GM23338 (cell line): ENCODE data around the gene U2AF1L4. TPM values are rescaled to one million over a fixed set of nuclear protein-coding genes. Genes with fewer than 3 reads are reported as not detected.

Source experiments
- ATAC-seq: fragments of 200-7000 bp; cut with Tn5 transposase; 3 replicates; pipeline ENCODE4 v1.9.1; 2020
- DNase-seq: peaks from one replicate; pipeline ENCODE4 v3.0.0-alpha.2; 2015; ENCODE audit warnings: low spot score
- H2AFZ ChIP-seq: fragments of 200-600 bp; sonication (generic); 2 replicates; pipeline ENCODE4 v1.8.0; 2016; ENCODE audit warnings: antibody characterized with exemption, mild to moderate bottlenecking, moderate library complexity
- H3F3A ChIP-seq: fragments of 200-600 bp; sonication (generic); replicated peaks from 2 replicates; pipeline ENCODE4 v1.8.0; 2017; ENCODE audit warnings: antibody characterized with exemption, mixed run types, low read depth
- H3K27ac ChIP-seq: fragments of 200-600 bp; sonication (generic); 2 replicates; pipeline ENCODE4 v1.6.1; 2016; ENCODE audit warnings: low read depth
- H3K27me3 ChIP-seq: fragments of 200-600 bp; sonication (generic); 2 replicates; pipeline ENCODE4 v1.8.0; 2016; ENCODE audit warnings: mild to moderate bottlenecking, mixed run types, moderate library complexity; ENCODE audit not compliant: insufficient read depth
- H3K36me3 ChIP-seq: fragments of 200-600 bp; sonication (generic); 2 replicates; pipeline ENCODE4 v1.8.0; 2016; ENCODE audit warnings: mild to moderate bottlenecking; ENCODE audit not compliant: insufficient read depth
- H3K4me1 ChIP-seq: fragments of 200-600 bp; sonication (generic); 2 replicates; pipeline ENCODE4 v1.8.0; 2016; ENCODE audit warnings: mild to moderate bottlenecking, moderate library complexity; ENCODE audit not compliant: insufficient read depth
- H3K4me2 ChIP-seq: fragments of 200-600 bp; sonication (generic); 2 replicates; pipeline ENCODE4 v1.7.1; 2017; ENCODE audit warnings: mixed run types
- H3K4me3 ChIP-seq: fragments of 200-600 bp; sonication (generic); 2 replicates; pipeline ENCODE4 v1.6.1; 2016; ENCODE audit warnings: mixed run types
- H3K79me2 ChIP-seq: fragments of 200-600 bp; sonication (generic); replicated peaks from 2 replicates; pipeline ENCODE4 v1.8.0; 2017; ENCODE audit warnings: mild to moderate bottlenecking; ENCODE audit not compliant: insufficient read depth
- H3K9me2 ChIP-seq: fragments of 200-600 bp; sonication (generic); 2 replicates; pipeline ENCODE4 v1.8.0; 2017; ENCODE audit not compliant: insufficient read depth
- H4K20me1 ChIP-seq: fragments of 200-600 bp; sonication (generic); replicated peaks from 2 replicates; pipeline ENCODE4 v1.8.0; 2017; ENCODE audit warnings: mild to moderate bottlenecking; ENCODE audit not compliant: insufficient read depth
- H3K27ac Mint-ChIP-seq: 2 replicates; pipeline ENCODE4 v1.8.0; 2020; ENCODE audit warnings: inconsistent platforms, mild to moderate bottlenecking, moderate library complexity, mixed read lengths
- H3K27me3 Mint-ChIP-seq: 3 replicates; pipeline ENCODE4 v1.8.0; 2022; ENCODE audit warnings: low read depth, mild to moderate bottlenecking, moderate library complexity, mixed read lengths, inconsistent platforms; ENCODE audit not compliant: insufficient read depth, poor library complexity
- H3K36me3 Mint-ChIP-seq: 3 replicates; pipeline ENCODE4 v1.8.0; 2021; ENCODE audit warnings: low read depth, mild to moderate bottlenecking, inconsistent platforms, moderate library complexity, mixed read lengths
- H3K4me1 Mint-ChIP-seq: 3 replicates; pipeline ENCODE4 v1.8.0; 2020; ENCODE audit warnings: mild to moderate bottlenecking, inconsistent platforms, mixed read lengths
- H3K4me3 Mint-ChIP-seq: 3 replicates; pipeline ENCODE4 v1.8.0; 2021; ENCODE audit warnings: moderate library complexity, mild to moderate bottlenecking, inconsistent platforms, mixed read lengths
- H3K9me3 Mint-ChIP-seq: 3 replicates; pipeline ENCODE4 v1.8.0; 2020; ENCODE audit warnings: moderate library complexity, mild to moderate bottlenecking, inconsistent platforms, mixed read lengths
- ETS1 ChIP-seq: IDR thresholded peaks from 2 replicates; pipeline ENCODE4 v1.6.1; 2016; ENCODE audit warnings: antibody characterized with exemption
- EZH2phosphoT487 ChIP-seq: fragments of 200-600 bp; sonication (generic); IDR thresholded peaks from one replicate; pipeline ENCODE4 v1.8.1; 2018; ENCODE audit warnings: antibody characterized with exemption; ENCODE audit not compliant: unreplicated experiment
- NANOG ChIP-seq: IDR thresholded peaks from 2 replicates; pipeline ENCODE4 v1.6.1; 2016; ENCODE audit warnings: antibody characterized with exemption, borderline replicate concordance
- STAT1 ChIP-seq: IDR thresholded peaks from one replicate; pipeline ENCODE4 v1.6.1; 2016; ENCODE audit warnings: antibody characterized with exemption; ENCODE audit not compliant: unreplicated experiment
- ZNF114 ChIP-seq: fragments of 250-450 bp; sonication (Bioruptor Pico); IDR thresholded peaks from 2 replicates; pipeline ENCODE4 v1.5.0; 2020; ENCODE audit warnings: mild to moderate bottlenecking, moderate library complexity
- ZNF462 ChIP-seq: fragments of 250-450 bp; sonication (Bioruptor Pico); IDR thresholded peaks from 2 replicates; pipeline ENCODE4 v1.5.0; 2020; ENCODE audit warnings: mild to moderate bottlenecking, moderate library complexity
- polyA plus RNA-seq: library from polyadenylated mRNA; unstranded; fragments of >200 nt; fragmentation: Nextera tagmentation; extraction: Ambion mirVana; gene quantifications from 2 replicates; pipeline ENCODE4 v1.2.1, GENCODE V29; 2016
- total RNA-seq: library from RNA; depleted of rRNA; stranded (reverse); fragments of >200 nt; shearing (Covaris generic); gene quantifications from 2 replicates; pipeline ENCODE4 v1.2.3, GENCODE V29; 2014

U2AF1L4 gene
- total and polyA plus RNA-seq, 2 experiments from 2014 or later: 13.1 to 23.7 TPM

GRCh38 chr19:35725216-35725861 lies 19.9 kb downstream of the U2AF1L4 start (continued):
- TF ChIP-seq ZNF462 (CRISPR knock-in tag) (no peak), EZH2phosphoT487 (no peak), STAT1 (no peak)

GRCh38 chr19:35724560-35724959 lies 20.7 kb downstream of the U2AF1L4 start:
- Mint-ChIP-seq H3K4me3 (no peak overlapping the region), H3K27ac (no peak overlapping the region), H3K4me1 (peaks cover 4% of the 10 kb centered on the region), H3K9me3 (no peaks in the 10 kb centered on the region; the same call in 2 of the 3 replicates), H3K36me3 (peaks cover 83% of the 10 kb centered on the region), H3K27me3 (peaks cover 19% of the 10 kb centered on the region)
- no peaks in the 10 kb centered on the region for H3F3A ChIP-seq
- H3K4me2 ChIP-seq: no peak overlapping the region
- no peak for DNase-seq
- 0 out of 2 replicates have a peak, but pooled peaks cover under 1% of the 10 kb centered on the region for H3K4me1 ChIP-seq
- H3K27me3 ChIP-seq: no peaks in the 10 kb centered on the region
- H4K20me1 ChIP-seq: peaks cover 5% of the 10 kb centered on the region
- no peak overlapping the region for H3K4me3 ChIP-seq
- no peak overlapping the region for H3K27ac ChIP-seq
- ATAC-seq: no peak
- H2AFZ ChIP-seq: no peak overlapping the region
- H3K36me3 ChIP-seq: peaks cover 29% of the 10 kb centered on the region; the same call in 1 of the 2 replicates
- peaks cover 7% of the 10 kb centered on the region for H3K79me2 ChIP-seq
- no peaks in the 10 kb centered on the region for H3K9me2 ChIP-seq
- no peak for TF ChIP-seq ETS1
- TF ChIP-seq ZNF114 (CRISPR knock-in tag): no peak
- no peak for TF ChIP-seq STAT1
- no peak for TF ChIP-seq ZNF462 (CRISPR knock-in tag)
- no peak for TF ChIP-seq NANOG
